GM12878 (cell line): ENCODE measurements around the gene SLX4IP. TPM values are rescaled to one million over a fixed set of nuclear protein-coding genes. Genes with fewer than 3 reads are reported as not detected.

Experiments
- ATAC-seq: fragments of 200-7000 bp; cut with Tn5 transposase; 3 replicates; pipeline ENCODE4 v1.9.1; 2020; ENCODE audit warnings: mild to moderate bottlenecking, moderate library complexity
- BruUV-seq: library from RNA; stranded (reverse); fragments of 400-500 nt; replicated peaks from 2 replicates; lab custom pipeline; 2021; lab: Mats Ljungman, UMichigan
- CTCF ChIA-PET: fragments of 300-600 bp; sonication (Branson Sonifier 250); formaldehyde crosslinking; extraction: SDS; loops from one replicate; lab custom pipeline; 2021; ENCODE audit warnings: inconsistent platforms; lab: Yijun Ruan, JAX
- POLR2A ChIA-PET: fragments of 350-600 bp; formaldehyde crosslinking; extraction: SDS; loops from one replicate; lab custom pipeline; 2021; ENCODE audit warnings: inconsistent platforms; lab: Charles Lee
- RAD21 ChIA-PET: fragments of 300-600 bp; sonication (Branson Sonifier 250); formaldehyde crosslinking; loops from one replicate; lab custom pipeline; 2023; ENCODE audit warnings: antibody characterized with exemption; ENCODE audit not compliant: unreplicated experiment; lab: Charles Lee
- SMC1A ChIA-PET: fragments of 300-600 bp; sonication (Branson Sonifier 250); formaldehyde crosslinking; loops from one replicate; lab custom pipeline; 2023; ENCODE audit not compliant: unreplicated experiment, uncharacterized antibody; lab: Charles Lee
- DNase-seq: peaks from one replicate; pipeline ENCODE4 v3.0.0-alpha.2; 2011; ENCODE audit warnings: low read depth, low spot score
- FAIRE-seq: peaks from 3 replicates; lab custom pipeline; 2011; peaks lifted over from hg19 to GRCh38; lab: Jason Lieb, UNC
- H2AFZ ChIP-seq: 2 replicates; pipeline ENCODE4 v1.6.0; 2011; ENCODE audit warnings: low read depth, low read length, control low read depth; ENCODE audit not compliant: control insufficient read depth
- H3K27ac ChIP-seq: 2 replicates; pipeline ENCODE4 v1.5.1; 2011; ENCODE audit warnings: control low read depth; ENCODE audit not compliant: control insufficient read depth, insufficient read depth
- H3K27me3 ChIP-seq, 2 experiments: replicated peaks in 1 of 2; 2 replicates each; pipeline versions ENCODE4 v1.6.0 to v1.6.1; 2011; ENCODE audit warnings: low read length in 1 of 2; ENCODE audit not compliant: control insufficient read depth in 2 of 2, insufficient read depth in 2 of 2
- H3K36me3 ChIP-seq, 2 experiments: 2 replicates each; pipeline ENCODE4 v1.5.1; 2011; ENCODE audit warnings: low read length in 1 of 2; ENCODE audit not compliant: control insufficient read depth in 2 of 2, insufficient read depth in 2 of 2
- H3K4me1 ChIP-seq: 2 replicates; pipeline ENCODE4 v1.6.1; 2011; ENCODE audit warnings: mild to moderate bottlenecking, low read length, moderate library complexity, mixed read lengths; ENCODE audit not compliant: control insufficient read depth, insufficient read depth
- H3K4me2 ChIP-seq: 2 replicates; pipeline ENCODE4 v1.6.0; 2011; ENCODE audit warnings: control low read depth; ENCODE audit not compliant: control insufficient read depth, insufficient read depth
- H3K4me3 ChIP-seq: fragments of 200-600 bp; sonication (generic); 2 replicates; pipeline ENCODE4 v1.5.1; 2016
- H3K79me2 ChIP-seq: 2 replicates; pipeline ENCODE4 v1.6.0; 2011; ENCODE audit warnings: low read length; ENCODE audit not compliant: control insufficient read depth, insufficient read depth
- H3K9ac ChIP-seq: 2 replicates; pipeline ENCODE4 v1.8.0; 2011; ENCODE audit warnings: low read length, control low read depth, mixed read lengths; ENCODE audit not compliant: control insufficient read depth, insufficient read depth
- H3K9me3 ChIP-seq: replicated peaks from 3 replicates; pipeline ENCODE4 v1.5.1; 2011; ENCODE audit warnings: mild to moderate bottlenecking, low read length; ENCODE audit not compliant: control insufficient read depth, insufficient read depth
- H4K20me1 ChIP-seq: 2 replicates; pipeline ENCODE4 v1.6.0; 2011; ENCODE audit not compliant: control insufficient read depth, insufficient read depth
- BHLHE40 ChIP-seq, 2 experiments: fragments of 450-650 bp in 1 of 2; IDR thresholded peaks; 2 replicates each; pipeline ENCODE4 v1.6.1; 2011 to 2017; ENCODE audit warnings: low read depth in 2 of 2, borderline replicate concordance in 1 of 2, improper control_type of control experiment in 1 of 2, low read length in 1 of 2, mild to moderate bottlenecking in 1 of 2
- CBFB ChIP-seq: IDR thresholded peaks from 2 replicates; pipeline ENCODE4 v1.6.1; 2016; ENCODE audit warnings: antibody characterized with exemption, low read depth
- CBX3 ChIP-seq: fragments of 200-600 bp; sonication (generic); IDR thresholded peaks from 2 replicates; pipeline ENCODE4 v1.6.1; 2016; ENCODE audit warnings: low read depth, borderline replicate concordance
- CHD1 ChIP-seq: IDR thresholded peaks from 2 replicates; pipeline ENCODE4 v1.6.1; 2012; ENCODE audit warnings: low read depth, low read length, improper control_type of control experiment
- FOS ChIP-seq: IDR thresholded peaks from 3 replicates; pipeline ENCODE4 v1.6.1; 2011; ENCODE audit warnings: borderline replicate concordance; ENCODE audit not compliant: insufficient read length; ENCODE audit errors: extremely low read depth
- MTA2 ChIP-seq: fragments of 450-650 bp; IDR thresholded peaks from 2 replicates; pipeline ENCODE4 v1.6.1; 2016; ENCODE audit warnings: low read depth, mild to moderate bottlenecking, moderate library complexity
- MYB ChIP-seq: fragments of 150-350 bp; IDR thresholded peaks from 2 replicates; pipeline ENCODE4 v1.6.1; 2014; ENCODE audit warnings: mild to moderate bottlenecking, low read depth, low read length, borderline replicate concordance
- PBX3 ChIP-seq: IDR thresholded peaks from 2 replicates; pipeline ENCODE4 v1.6.1; 2011; ENCODE audit warnings: mild to moderate bottlenecking, low read depth, low read length, moderate library complexity; ENCODE audit not compliant: insufficient replicate concordance
- POU2F2 ChIP-seq: IDR thresholded peaks from 3 replicates; pipeline ENCODE4 v1.6.1; 2011; ENCODE audit warnings: low read depth, mild to moderate bottlenecking, low read length, borderline replicate concordance
- RCOR1 ChIP-seq: conservative IDR thresholded peaks from 2 replicates; pipeline ENCODE4 v1.6.1; 2012; ENCODE audit warnings: low read depth, low read length, improper control_type of control experiment
- SMC3 ChIP-seq: IDR thresholded peaks from 2 replicates; pipeline ENCODE4 v1.6.1; 2011; ENCODE audit warnings: low read length, improper control_type of control experiment, borderline replicate concordance
- ZNF24 ChIP-seq: fragments of 450-650 bp; IDR thresholded peaks from 2 replicates; pipeline ENCODE4 v1.6.1; 2017; ENCODE audit warnings: antibody characterized with exemption, mild to moderate bottlenecking
- ZNF622 ChIP-seq: fragments of 450-650 bp; IDR thresholded peaks from 2 replicates; pipeline ENCODE4 v1.6.1; 2017; ENCODE audit warnings: mild to moderate bottlenecking, inconsistent platforms
- WGBS: methylation state at CpG from one replicate; pipeline ENCODE4 v1.1.6; 2016; ENCODE audit warnings: low lambda C conversion rate; ENCODE audit not compliant: insufficient replicate concordance, insufficient coverage; ENCODE audit errors: missing lambda C conversion rate; 5-methylcytosine and 5-hydroxymethylcytosine counted together
- in situ Hi-C: fragments of 300-500 bp; cut with MboI; formaldehyde crosslinking; loops from 9 replicates; pipeline ENCODE4 v1.14.3; 2018; ENCODE audit warnings: mixed read lengths
- intact Hi-C: fragments of 100-400 bp; cut with micrococcal nuclease; formaldehyde crosslinking; loops from one replicate; pipeline ENCODE4 v1.14.2; 2022; ENCODE audit not compliant: unreplicated experiment
- polyA plus RNA-seq, 11 experiments: library from polyadenylated mRNA; depleted of rRNA in 4 of 11; unstranded in 6 of 11; stranded (reverse) in 5 of 11; fragments of >200 nt; fragmentation: Nextera tagmentation in 4 of 11; fragmentation: Illumina TruSeq in 1 of 11; extraction: Ambion mirVana in 4 of 11; extraction: Trizol in 1 of 11; gene quantifications; 1 replicate in 1 of 11; 2 replicates in 10 of 11; pipeline versions ENCODE4 v1.2.1 to v1.2.3, GENCODE V29; 2011 to 2016; ENCODE audit warnings: inconsistent platforms in 2 of 11, missing spikeins in 2 of 11, low read depth in 1 of 11
- total RNA-seq, 4 experiments: library from RNA; depleted of rRNA in 3 of 4; stranded (reverse); fragments of >200 nt in 3 of 4; fragmentation: Illumina TruSeq in 1 of 4; extraction: Trizol in 1 of 4; gene quantifications; 2 replicates each; pipeline versions ENCODE4 v1.2.1 to v1.2.3, GENCODE V29; 2013 to 2021
- TF ChIP-seq, protein P1 (sequence below): IDR thresholded peaks from 2 replicates; pipeline ENCODE4 v1.6.1; 2011; ENCODE audit warnings: low read depth, mild to moderate bottlenecking, low read length, moderate library complexity, borderline replicate concordance; ENCODE audit errors: extremely low read depth
- TF ChIP-seq, protein P2 (sequence below), 3 experiments: IDR thresholded peaks in 2 of 3; conservative IDR thresholded peaks in 1 of 3; 2 replicates each; pipeline ENCODE4 v1.5.1; 2011; ENCODE audit warnings: low read depth in 3 of 3, low read length in 3 of 3, mild to moderate bottlenecking in 3 of 3, control low read depth in 2 of 3, moderate library complexity in 2 of 3, inconsistent platforms in 1 of 3, mixed read lengths in 1 of 3; ENCODE audit not compliant: control insufficient read depth in 2 of 3, insufficient read depth in 1 of 3; ENCODE audit errors: extremely low read depth in 1 of 3

SLX4IP gene
- total and polyA plus RNA-seq, 10 of the 15 experiments (the other 5 are each of a cell fraction or from before 2014, with no cell fraction given), result 2.2 to 11.0 (median 6.3) TPM

- Histone ChIP-seq H3K27ac (no peak overlapping the region), H3K9me3 (no peaks in the 10 kb centered on the region), H3K79me2 (no peaks in the 10 kb centered on the region), H3K27me3 (no peaks in the 10 kb centered on the region), H3K4me3 (no peak overlapping the region), H3K9ac (no peak overlapping the region), H3K36me3 (peaks cover 2 to 10% of the 10 kb centered on the region in 2 experiments; a peak in 2 of 4 replicates), H3K4me1 (peaks cover 16% of the 10 kb centered on the region), H2AFZ (no peak overlapping the region), H4K20me1 (no peaks in the 10 kb centered on the region), H3K4me2 (no peak overlapping the region; the same call in 1 of the 2 replicates)
- DNase-seq, result no peak
- ChIA-PET POLR2A (interaction anchor here (0.5 kb wide), 1 partner anchor 627 kb away, joined by 3 read pairs; no protein-coding TSS in a partner anchor), CTCF (interaction anchor here (0.7 to 1.7 kb wide), 6 partner anchors 22 to 1072 kb away, joined by 3 to 6 read pairs (median 4); no protein-coding TSS in a partner anchor), SMC1A (interaction anchor here (0.5 to 3.2 kb wide), 7 partner anchors 9 to 480 kb away, joined by 3 to 15 read pairs (median 4); no protein-coding TSS in a partner anchor), RAD21 (interaction anchor here (1.9 kb wide), 1 partner anchor 21 kb away, joined by 5 read pairs; no protein-coding TSS in a partner anchor)
- FAIRE-seq, result no peak
- WGBS, result 65% methylated on average over 8 of the region's 8 CpGs
- no TSS peak for BruUV-seq
- in situ Hi-C loops, result no loop called here
- ATAC-seq, result peak; percentile 21; the same call in 2 of the 3 replicates
- TF ChIP-seq, protein P1, sequence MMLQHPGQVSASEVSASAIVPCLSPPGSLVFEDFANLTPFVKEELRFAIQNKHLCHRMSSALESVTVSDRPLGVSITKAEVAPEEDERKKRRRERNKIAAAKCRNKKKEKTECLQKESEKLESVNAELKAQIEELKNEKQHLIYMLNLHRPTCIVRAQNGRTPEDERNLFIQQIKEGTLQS, result no peak
- TF ChIP-seq PBX3 (no peak), POU2F2 (peak; percentile 38; the same call in 1 of the 3 replicates), CBFB (no peak), ZNF24 (no peak), SMC3 (no peak), BHLHE40 (IDR thresholded peaks at IDR 0.05; ENCODE audit: borderline replicate concordance in 1 of 2, low read depth in 2 of 2, low read length in 1 of 2) (no peak), MYB (no peak), ZNF622 (no peak), FOS (no peak), CBX3 (no peak), MTA2 (peak; percentile 63; the same call in 1 of the 2 replicates), RCOR1 (no peak), CHD1 (no peak)
- TF ChIP-seq, protein P2, sequence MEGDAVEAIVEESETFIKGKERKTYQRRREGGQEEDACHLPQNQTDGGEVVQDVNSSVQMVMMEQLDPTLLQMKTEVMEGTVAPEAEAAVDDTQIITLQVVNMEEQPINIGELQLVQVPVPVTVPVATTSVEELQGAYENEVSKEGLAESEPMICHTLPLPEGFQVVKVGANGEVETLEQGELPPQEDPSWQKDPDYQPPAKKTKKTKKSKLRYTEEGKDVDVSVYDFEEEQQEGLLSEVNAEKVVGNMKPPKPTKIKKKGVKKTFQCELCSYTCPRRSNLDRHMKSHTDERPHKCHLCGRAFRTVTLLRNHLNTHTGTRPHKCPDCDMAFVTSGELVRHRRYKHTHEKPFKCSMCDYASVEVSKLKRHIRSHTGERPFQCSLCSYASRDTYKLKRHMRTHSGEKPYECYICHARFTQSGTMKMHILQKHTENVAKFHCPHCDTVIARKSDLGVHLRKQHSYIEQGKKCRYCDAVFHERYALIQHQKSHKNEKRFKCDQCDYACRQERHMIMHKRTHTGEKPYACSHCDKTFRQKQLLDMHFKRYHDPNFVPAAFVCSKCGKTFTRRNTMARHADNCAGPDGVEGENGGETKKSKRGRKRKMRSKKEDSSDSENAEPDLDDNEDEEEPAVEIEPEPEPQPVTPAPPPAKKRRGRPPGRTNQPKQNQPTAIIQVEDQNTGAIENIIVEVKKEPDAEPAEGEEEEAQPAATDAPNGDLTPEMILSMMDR (IDR thresholded peaks at IDR 0.05 in 2 of 3, conservative IDR thresholded peaks at IDR 0.05 in 1 of 3; ENCODE audit: control insufficient read depth in 2 of 3, extremely low read depth in 1 of 3, insufficient read depth in 1 of 3, low read depth in 3 of 3, low read length in 3 of 3), result no peak
- TF ChIP-seq, all 136 proteins: peak for 2
- intact Hi-C loops, result loop anchor here (5.0 to 10.0 kb wide), 2 partner anchors 97 to 674 kb away; no protein-coding TSS in a partner anchor
Observed at GRCh38 chr20:10649080-10649796, 214.1 kb downstream of the SLX4IP start.
